Tibial artery (tissue), 4 donors: ENCODE results near the gene INF2.

ENCODE experiments used
- DNase-seq, 2 donors: peaks; one replicate each; pipeline ENCODE4 v3.0.0-alpha.2; 2019
- H3K27ac ChIP-seq, 2 donors: fragments of 200-600 bp; sonication (generic) in 1 of 2; 1 replicate in 1 of 2; 2 replicates in 1 of 2; pipeline ENCODE4 v1.5.1; 2018 to 2019; ENCODE audit warnings: mild to moderate bottlenecking in 1 of 2
- H3K27me3 ChIP-seq, 2 donors: fragments of 200-600 bp; sonication (generic) in 1 of 2; one replicate each; pipeline versions ENCODE4 v1.5.1 to v1.6.0; 2016 to 2019
- H3K36me3 ChIP-seq, 3 donors: fragments of 200-600 bp; sonication (generic) in 2 of 3; one replicate each; pipeline ENCODE4 v1.5.1; 2016 to 2019; ENCODE audit warnings: mild to moderate bottlenecking in 2 of 3
- H3K4me1 ChIP-seq, 4 donors: fragments of 200-600 bp; sonication (generic) in 2 of 4; 1 replicate in 3 of 4; 2 replicates in 1 of 4; pipeline ENCODE4 v1.5.1; 2016 to 2019
- H3K4me3 ChIP-seq, 2 donors: fragments of 200-600 bp; sonication (generic) in 1 of 2; 1 replicate in 1 of 2; 2 replicates in 1 of 2; pipeline ENCODE4 v1.5.1; 2018 to 2019; ENCODE audit warnings: mild to moderate bottlenecking in 2 of 2
- H3K9me3 ChIP-seq, 3 donors: fragments of 200-600 bp; sonication (generic) in 1 of 3; one replicate each; pipeline ENCODE4 v1.5.1; 2016 to 2019
- intact Hi-C: fragments of 100-400 bp; cut with DNase I; formaldehyde crosslinking; loops from one replicate; pipeline ENCODE4 v1.15.0; 2023; ENCODE audit warnings: low total_unique reads
- TF ChIP-seq, protein P1 (sequence below), 2 experiments: fragments of 200-600 bp in 1 of 2; fragments of 450-650 bp in 1 of 2; IDR thresholded peaks; one replicate each; pipeline ENCODE4 v1.5.1; 2017 to 2019; ENCODE audit warnings: antibody characterized with exemption in 2 of 2, mild to moderate bottlenecking in 1 of 2, moderate library complexity in 1 of 2

The INF2 gene

DNA sequence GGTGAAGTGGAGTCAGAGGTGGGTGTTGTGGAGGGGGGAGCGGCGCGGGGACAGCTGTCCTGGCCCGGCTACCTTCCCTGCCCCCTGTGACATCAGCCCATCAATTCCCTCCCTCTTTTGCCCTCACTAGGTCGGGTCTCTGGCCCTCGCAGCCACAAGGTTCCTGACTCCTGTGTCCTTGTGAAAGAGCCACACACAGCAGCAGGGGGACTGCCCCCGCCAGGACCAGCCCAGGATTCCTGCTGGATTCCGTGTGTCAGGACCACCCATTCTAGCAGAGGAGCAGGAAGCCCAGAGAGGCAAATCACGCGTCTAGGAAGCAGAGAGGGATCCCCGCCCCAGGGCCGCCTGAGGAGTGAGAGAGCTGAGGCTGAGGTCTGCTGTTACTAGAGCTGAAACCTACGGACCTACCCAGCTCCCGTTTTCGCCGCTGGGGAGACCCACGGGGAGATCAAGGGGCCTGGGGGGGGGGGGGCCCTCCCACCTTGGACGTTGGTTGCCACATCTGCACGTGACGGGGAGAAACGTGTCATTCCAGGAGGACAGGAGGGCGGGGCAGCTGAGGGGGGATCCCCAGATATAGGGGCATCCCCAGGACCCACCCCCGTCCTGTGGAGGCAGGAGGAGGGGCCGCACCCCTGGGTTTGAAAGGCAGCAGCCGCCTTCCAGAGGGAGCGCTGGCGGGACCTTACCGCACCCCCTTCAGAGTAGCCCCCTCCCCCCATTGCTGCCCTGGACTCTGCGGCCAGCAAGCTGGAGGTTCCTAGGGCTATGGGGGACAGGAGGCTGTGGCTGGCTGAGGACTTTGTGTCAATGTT lies 12.5 kb upstream of the INF2 start:
- H3K27me3 ChIP-seq, result no peaks in the 10 kb centered on the region
- no peaks in the 10 kb centered on the region for H3K9me3 ChIP-seq
- peak overlapping the region; percentile 51 to 63 for H3K4me3 ChIP-seq
- DNase-seq, result peak in 1 of 2 donors; percentile 74
- TF ChIP-seq, protein P1, sequence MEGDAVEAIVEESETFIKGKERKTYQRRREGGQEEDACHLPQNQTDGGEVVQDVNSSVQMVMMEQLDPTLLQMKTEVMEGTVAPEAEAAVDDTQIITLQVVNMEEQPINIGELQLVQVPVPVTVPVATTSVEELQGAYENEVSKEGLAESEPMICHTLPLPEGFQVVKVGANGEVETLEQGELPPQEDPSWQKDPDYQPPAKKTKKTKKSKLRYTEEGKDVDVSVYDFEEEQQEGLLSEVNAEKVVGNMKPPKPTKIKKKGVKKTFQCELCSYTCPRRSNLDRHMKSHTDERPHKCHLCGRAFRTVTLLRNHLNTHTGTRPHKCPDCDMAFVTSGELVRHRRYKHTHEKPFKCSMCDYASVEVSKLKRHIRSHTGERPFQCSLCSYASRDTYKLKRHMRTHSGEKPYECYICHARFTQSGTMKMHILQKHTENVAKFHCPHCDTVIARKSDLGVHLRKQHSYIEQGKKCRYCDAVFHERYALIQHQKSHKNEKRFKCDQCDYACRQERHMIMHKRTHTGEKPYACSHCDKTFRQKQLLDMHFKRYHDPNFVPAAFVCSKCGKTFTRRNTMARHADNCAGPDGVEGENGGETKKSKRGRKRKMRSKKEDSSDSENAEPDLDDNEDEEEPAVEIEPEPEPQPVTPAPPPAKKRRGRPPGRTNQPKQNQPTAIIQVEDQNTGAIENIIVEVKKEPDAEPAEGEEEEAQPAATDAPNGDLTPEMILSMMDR (IDR thresholded peaks at IDR 0.05), result no peak
- intact Hi-C loops, result no loop called here
- no peaks in the 10 kb centered on the region for H3K36me3 ChIP-seq
- H3K27ac ChIP-seq, result peak overlapping the region; percentile 87 to 91
- H3K4me1 ChIP-seq, result peaks cover 0 to 52% (median 48%) of the 10 kb centered on the region in 4 donors

DNA sequence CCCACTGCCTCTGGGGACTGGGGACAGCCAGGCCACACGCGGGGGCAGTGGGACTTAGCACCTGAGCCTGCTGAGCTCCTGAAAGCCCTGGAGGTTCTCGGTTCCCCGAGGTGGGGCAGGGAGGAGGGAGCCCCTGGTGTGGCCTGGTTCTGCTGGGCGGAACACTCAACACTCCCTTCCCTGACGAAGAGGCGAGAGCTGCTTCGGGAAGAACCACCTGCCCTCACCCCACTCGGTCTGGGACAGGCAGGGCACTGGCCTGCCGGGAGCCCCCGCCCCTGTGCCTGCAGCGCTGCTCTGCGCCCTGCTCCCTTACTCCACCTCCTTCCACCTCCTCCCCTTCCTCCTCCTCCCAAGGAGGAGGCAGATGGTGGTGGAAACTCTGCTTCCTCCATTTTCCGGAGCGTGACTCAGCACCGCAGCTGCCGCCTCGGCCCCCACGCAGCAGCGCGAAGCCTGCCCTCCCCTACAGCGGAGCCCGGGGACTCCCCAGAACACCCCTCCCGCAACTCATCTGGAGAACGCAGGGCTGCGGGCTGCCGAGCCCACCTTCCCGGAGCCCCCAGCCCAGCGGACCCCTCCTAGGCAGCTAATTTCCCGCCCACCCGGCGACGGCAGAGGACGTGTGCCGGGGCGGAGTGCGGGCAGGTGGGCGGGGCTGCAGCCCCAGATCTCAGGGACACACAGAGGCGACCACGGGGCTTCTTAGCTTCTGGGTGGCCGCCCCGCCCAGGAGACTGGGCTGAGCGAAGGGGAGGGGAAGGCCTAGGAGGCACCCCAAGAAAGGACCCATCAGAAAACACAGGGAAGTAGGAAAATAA lies 11.7 kb upstream of the INF2 start:
- TF ChIP-seq, protein P1 (IDR thresholded peaks at IDR 0.05), result no peak
- H3K4me3 ChIP-seq, result peak overlapping the region; percentile 51 to 63
- H3K4me1 ChIP-seq, result peaks cover 0 to 60% (median 56%) of the 10 kb centered on the region in 4 donors
- H3K9me3 ChIP-seq, result no peaks in the 10 kb centered on the region
- intact Hi-C loops, result loop anchor here (2.0 kb wide), 1 partner anchor 75 kb away; the partner anchor contains the start of gene SIVA1
- peak; percentile 82 to 90 for DNase-seq
- no peaks in the 10 kb centered on the region for H3K27me3 ChIP-seq
- H3K27ac ChIP-seq, result peak overlapping the region; percentile 87 to 91
- no peaks in the 10 kb centered on the region for H3K36me3 ChIP-seq

DNA sequence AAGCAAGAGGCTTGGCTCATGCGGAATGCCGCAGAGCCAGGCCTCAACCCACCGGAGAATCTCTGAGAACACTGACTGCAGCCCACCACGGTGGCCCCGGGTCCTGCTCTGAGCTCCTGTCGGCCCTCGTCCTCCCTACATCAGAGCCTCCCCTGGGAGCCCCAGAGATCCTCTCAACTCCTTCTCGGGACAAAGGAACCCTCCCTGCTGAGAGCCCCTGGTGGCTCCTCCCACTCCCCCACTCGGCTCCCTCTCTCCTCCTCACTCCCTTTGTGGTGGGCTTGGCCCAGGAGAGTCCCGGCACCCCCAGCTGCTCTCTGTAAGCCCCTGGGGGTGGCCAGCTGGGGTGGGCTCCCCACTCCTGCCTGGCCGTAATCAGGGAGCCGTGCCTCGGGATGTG lies 11.1 kb upstream of the INF2 start:
- DNase-seq, result peak in 1 of 2 donors; percentile 77
- H3K9me3 ChIP-seq, result no peaks in the 10 kb centered on the region
- peaks cover 0 to 66% (median 57%) of the 10 kb centered on the region in 4 donors for H3K4me1 ChIP-seq
- H3K27me3 ChIP-seq, result no peaks in the 10 kb centered on the region
- intact Hi-C loops, result loop anchor here (2.0 kb wide), 1 partner anchor 74 kb away; the partner anchor contains the start of gene SIVA1
- H3K4me3 ChIP-seq, result peak overlapping the region; percentile 51 to 63
- TF ChIP-seq, protein P1 (IDR thresholded peaks at IDR 0.05), result no peak
- H3K27ac ChIP-seq, result peak overlapping the region; percentile 87 to 91
- no peaks in the 10 kb centered on the region for H3K36me3 ChIP-seq

DNA sequence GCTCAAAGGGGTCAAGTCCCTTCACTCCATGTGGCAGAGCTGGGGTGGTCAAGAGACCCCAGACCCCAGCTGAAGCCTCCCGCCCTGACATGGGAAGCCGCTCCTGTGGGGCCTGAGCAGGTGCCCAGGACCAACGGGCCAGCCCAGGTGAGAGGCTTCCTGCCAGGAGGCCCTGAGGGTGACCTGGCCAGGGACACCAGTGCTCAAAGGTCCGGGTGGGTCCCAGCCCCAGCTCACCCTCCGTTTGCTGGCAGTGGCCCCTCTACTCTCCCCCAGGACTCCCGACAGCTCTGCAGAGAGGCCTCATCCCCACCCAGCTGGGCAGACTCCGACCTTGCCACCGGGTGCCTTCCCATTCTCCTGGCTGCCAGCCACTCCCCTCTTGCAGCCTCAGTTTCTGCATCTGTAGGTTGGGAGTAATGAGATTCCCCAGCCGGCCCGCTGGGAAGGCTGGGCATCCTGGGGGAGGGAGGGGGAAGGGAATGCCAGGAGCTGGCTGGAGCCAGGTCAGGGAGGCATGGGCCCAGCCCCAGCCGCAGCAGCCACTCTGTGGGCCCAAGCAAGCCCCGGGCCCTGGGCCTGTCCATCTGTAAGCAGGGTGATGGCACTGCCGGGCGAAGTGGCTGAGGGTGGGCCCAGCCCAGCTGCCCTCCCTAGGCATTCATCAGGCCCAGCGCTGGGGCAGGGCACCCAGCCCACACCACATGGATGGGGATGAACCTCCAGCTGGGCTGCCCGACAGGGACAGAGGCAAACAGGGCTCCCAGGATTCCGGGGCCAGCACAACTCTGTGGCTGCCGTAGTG lies 10.3 kb upstream of the INF2 start:
- no peak overlapping the region for H3K4me3 ChIP-seq
- intact Hi-C loops, result loop anchor here (2.0 kb wide), 1 partner anchor 74 kb away; the partner anchor contains the start of gene SIVA1
- peaks cover 0 to 66% (median 57%) of the 10 kb centered on the region in 4 donors for H3K4me1 ChIP-seq
- no peaks in the 10 kb centered on the region for H3K36me3 ChIP-seq
- peak in 1 of 2 donors; percentile 70 for DNase-seq
- no peaks in the 10 kb centered on the region for H3K27me3 ChIP-seq
- no peaks in the 10 kb centered on the region for H3K9me3 ChIP-seq
- TF ChIP-seq, protein P1 (IDR thresholded peaks at IDR 0.05), result no peak
- peak overlapping the region; percentile 87 to 91 for H3K27ac ChIP-seq
